GM21786 (cell line): ENCODE data around the gene CARD11.
A peak's percentile ranks its signal among the peaks of the same experiment; 100 is the strongest.

Source experiments
- ATAC-seq: cut with Tn5 transposase; IDR thresholded peaks from one replicate; pipeline ENCODE4 v1.9.1; 2021; ENCODE audit not compliant: unreplicated experiment

CARD11 gene

GRCh38 chr7:2880874-2881533 is 162.7 kb downstream of the CARD11 start:
- ATAC-seq = no peak

GRCh38 chr7:2880051-2880450 is 163.6 kb downstream of the CARD11 start:
- ATAC-seq = no peak

- ATAC-seq = no peak
These were observed 164.3 kb downstream of the CARD11 start for GRCh38 chr7:2879354-2879753.

GRCh38 chr7:2878306-2878705 is 165.4 kb downstream of the CARD11 start:
- ATAC-seq = no peak

- ATAC-seq = no peak
These were observed 167.5 kb downstream of the CARD11 start for GRCh38 chr7:2876031-2876731.

- ATAC-seq = no peak
These were observed 169.7 kb downstream of the CARD11 start for GRCh38 chr7:2873686-2874551.

GRCh38 chr7:2873146-2873545 is 170.5 kb downstream of the CARD11 start:
- no peak for ATAC-seq

- ATAC-seq = no peak
These were observed 171.3 kb downstream of the CARD11 start for GRCh38 chr7:2872296-2872874.

- peak; percentile 42 for ATAC-seq
These were observed 173.2 kb downstream of the CARD11 start for GRCh38 chr7:2870471-2870931.

- no peak for ATAC-seq
These were observed 173.7 kb downstream of the CARD11 start for GRCh38 chr7:2869981-2870380.

GRCh38 chr7:2866601-2867000 is 177.1 kb downstream of the CARD11 start:
- no peak for ATAC-seq

- no peak for ATAC-seq
These were observed 178.5 kb downstream of the CARD11 start for GRCh38 chr7:2864999-2865670.

- ATAC-seq = no peak
These were observed 179.3 kb downstream of the CARD11 start for GRCh38 chr7:2864204-2864985.

- ATAC-seq = peak; percentile 96
These were observed 180.1 kb downstream of the CARD11 start for GRCh38 chr7:2863461-2864066.

GRCh38 chr7:2862831-2863361 is 180.8 kb downstream of the CARD11 start:
- ATAC-seq = no peak

GRCh38 chr7:2861509-2861908 is 182.2 kb downstream of the CARD11 start:
- ATAC-seq = no peak

- no peak for ATAC-seq
These were observed 183.0 kb downstream of the CARD11 start for GRCh38 chr7:2860627-2861133.

- ATAC-seq = no peak
These were observed 183.7 kb downstream of the CARD11 start for GRCh38 chr7:2859952-2860351.

- ATAC-seq = no peak
These were observed 185.0 kb downstream of the CARD11 start for GRCh38 chr7:2858621-2859020.
